Keratinocyte (primary cell): ENCODE results near the gene MBTPS1. TPM values are rescaled to one million over a fixed set of nuclear protein-coding genes. Genes with fewer than 3 reads are reported as not detected.

Experiments used
- DNase-seq: peaks from one replicate; pipeline ENCODE4 v3.0.0-alpha.2; 2011; ENCODE audit warnings: low read depth, missing footprints, low spot score
- FAIRE-seq: peaks from 2 replicates; lab custom pipeline; 2011; peaks lifted over from hg19 to GRCh38; lab: Jason Lieb, UNC
- H2AFZ ChIP-seq: 2 replicates; pipeline ENCODE4 v1.6.0; 2012; ENCODE audit warnings: low read length, control low read depth, inconsistent platforms; ENCODE audit not compliant: control insufficient read depth
- H3K27ac ChIP-seq: 2 replicates; pipeline ENCODE4 v1.5.1; 2011; ENCODE audit warnings: low read length; ENCODE audit not compliant: control insufficient read depth, insufficient read depth
- H3K27me3 ChIP-seq: 3 replicates; pipeline ENCODE4 v1.6.0; 2011; ENCODE audit warnings: low read length; ENCODE audit not compliant: control insufficient read depth, insufficient read depth; ENCODE audit errors: extremely low read depth
- H3K36me3 ChIP-seq, 2 experiments: 2 replicates in 1 of 2; 3 replicates in 1 of 2; pipeline ENCODE4 v1.5.1; 2011; ENCODE audit warnings: low read length in 2 of 2, mild to moderate bottlenecking in 1 of 2; ENCODE audit not compliant: control insufficient read depth in 2 of 2, insufficient read depth in 2 of 2; ENCODE audit errors: extremely low read depth in 1 of 2
- H3K4me1 ChIP-seq: 3 replicates; pipeline ENCODE4 v1.5.1; 2011; ENCODE audit warnings: low read length; ENCODE audit not compliant: control insufficient read depth, insufficient read depth; ENCODE audit errors: extremely low read depth
- H3K4me2 ChIP-seq: 3 replicates; pipeline ENCODE4 v1.6.0; 2011; ENCODE audit warnings: low read depth, low read length; ENCODE audit not compliant: control insufficient read depth, insufficient read depth; ENCODE audit errors: extremely low read depth
- H3K4me3 ChIP-seq, 3 experiments: fragments of 200-600 bp in 1 of 3; sonication (generic) in 1 of 3; 2 replicates in 2 of 3; 3 replicates in 1 of 3; pipeline ENCODE4 v1.5.1; 2011 to 2016; ENCODE audit warnings: low read length in 3 of 3, mild to moderate bottlenecking in 3 of 3, control low read depth in 2 of 3, inconsistent platforms in 1 of 3, low read depth in 1 of 3, mixed read lengths in 1 of 3, mixed run types in 1 of 3, moderate library complexity in 1 of 3; ENCODE audit not compliant: control insufficient read depth in 2 of 3, insufficient read depth in 2 of 3; ENCODE audit errors: extremely low read depth in 1 of 3
- H3K79me2 ChIP-seq: 2 replicates; pipeline ENCODE4 v1.6.0; 2012; ENCODE audit warnings: low read length; ENCODE audit not compliant: control insufficient read depth, insufficient read depth
- H3K9ac ChIP-seq: 3 replicates; pipeline ENCODE4 v1.6.0; 2011; ENCODE audit warnings: low read length; ENCODE audit not compliant: control insufficient read depth, insufficient read depth; ENCODE audit errors: extremely low read depth
- H3K9me1 ChIP-seq: 3 replicates; pipeline ENCODE4 v1.6.0; 2011; ENCODE audit warnings: low read length; ENCODE audit not compliant: control insufficient read depth, insufficient read depth; ENCODE audit errors: extremely low read depth
- H3K9me3 ChIP-seq: 2 replicates; pipeline ENCODE4 v1.5.1; 2012; ENCODE audit warnings: low read depth, low read length; ENCODE audit not compliant: control insufficient read depth
- H4K20me1 ChIP-seq: 3 replicates; pipeline ENCODE4 v1.6.0; 2011; ENCODE audit warnings: low read length; ENCODE audit not compliant: control insufficient read depth, insufficient read depth; ENCODE audit errors: extremely low read depth
- CTCF ChIP-seq, 3 experiments: IDR thresholded peaks in 1 of 3; conservative IDR thresholded peaks in 1 of 3; optimal IDR thresholded peaks in 1 of 3; 2 replicates in 2 of 3; 3 replicates in 1 of 3; pipeline versions ENCODE3 to v1.5.1; 2011; ENCODE audit warnings: low read length in 3 of 3, mild to moderate bottlenecking in 3 of 3, moderate library complexity in 2 of 3, control low read depth in 1 of 3, inconsistent platforms in 1 of 3; ENCODE audit not compliant: insufficient read depth in 2 of 3; ENCODE audit errors: extremely low read depth in 1 of 3
- EZH2 ChIP-seq: IDR thresholded peaks from one replicate; pipeline ENCODE4 v1.6.1; 2012; ENCODE audit warnings: inconsistent platforms, mild to moderate bottlenecking, low read length, moderate library complexity
- dilution Hi-C: fragments of 300-500 bp; cut with MboI; formaldehyde crosslinking; loops from one replicate; pipeline ENCODE4 v1.7.0; 2020; ENCODE audit warnings: low sequenced_read_pairs; ENCODE audit not compliant: extremely low pct_ligation_motif_present
- polyA plus RNA-seq, 5 experiments: library from polyadenylated mRNA; depleted of rRNA in 3 of 5; stranded (reverse) in 3 of 5; stranded (forward) in 1 of 5; unstranded in 1 of 5; fragments of >200 nt; gene quantifications; 1 replicate in 1 of 5; 2 replicates in 3 of 5; 3 replicates in 1 of 5; pipeline versions ENCODE4 v1.2.1 to v1.2.3, GENCODE V29; 2011 to 2012; ENCODE audit warnings: missing spikeins in 2 of 5, low read depth in 1 of 5, low replicate concordance in 1 of 5

Gene MBTPS1
- polyA plus RNA-seq, 1 donor (not counting 4 experiments of a cell fraction or from before 2014, with no cell fraction given), result 56.0 TPM

GRCh38 chr16:84139628-84140258, 23.0 kb upstream of the MBTPS1 start:
- Histone ChIP-seq H3K27ac (no peak overlapping the region), H3K36me3 (no peaks in the 10 kb centered on the region), H3K9me3 (no peaks in the 10 kb centered on the region), H3K4me2 (no peak overlapping the region), H3K9ac (no peak overlapping the region), H4K20me1 (no peaks in the 10 kb centered on the region), H3K27me3 (no peaks in the 10 kb centered on the region), H2AFZ (no peak overlapping the region), H3K4me3 (no peak overlapping the region), H3K9me1 (no peaks in the 10 kb centered on the region), H3K4me1 (no peaks in the 10 kb centered on the region), H3K79me2 (no peaks in the 10 kb centered on the region)
- no peak for DNase-seq
- dilution Hi-C loops, result no loop called here
- no peak for FAIRE-seq
- TF ChIP-seq EZH2 (no peak), CTCF (optimal IDR thresholded peaks at IDR 0.05 in 1 of 3, IDR thresholded peaks at IDR 0.05 in 1 of 3, conservative IDR thresholded peaks at IDR 0.05 in 1 of 3; ENCODE audit: extremely low read depth in 1 of 3, insufficient read depth in 2 of 3, low read length in 3 of 3) (no peak)

- no peak overlapping the region for H3K27ac ChIP-seq
- H3K9ac ChIP-seq, result no peak overlapping the region
- dilution Hi-C loops, result no loop called here
- no peak overlapping the region for H3K4me3 ChIP-seq
- TF ChIP-seq EZH2 (no peak), CTCF (optimal IDR thresholded peaks at IDR 0.05 in 1 of 3, IDR thresholded peaks at IDR 0.05 in 1 of 3, conservative IDR thresholded peaks at IDR 0.05 in 1 of 3; ENCODE audit: extremely low read depth in 1 of 3, insufficient read depth in 2 of 3, low read length in 3 of 3) (no peak)
- FAIRE-seq (no peak), DNase-seq (no peak)
- no peaks in the 10 kb centered on the region for H3K27me3 ChIP-seq
- no peak overlapping the region for H2AFZ ChIP-seq
- no peak overlapping the region for H3K4me2 ChIP-seq
- H3K79me2 ChIP-seq, result no peaks in the 10 kb centered on the region
- no peaks in the 10 kb centered on the region for H3K9me1 ChIP-seq
- no peaks in the 10 kb centered on the region for H3K4me1 ChIP-seq
- no peaks in the 10 kb centered on the region for H4K20me1 ChIP-seq
- H3K9me3 ChIP-seq, result no peaks in the 10 kb centered on the region
- no peaks in the 10 kb centered on the region for H3K36me3 ChIP-seq
Observed at GRCh38 chr16:84138824-84139627, 22.3 kb upstream of the MBTPS1 start.
